Psoas muscle (tissue), 8 donors: ENCODE results near the gene BBS1. TPM values are rescaled to one million over a fixed set of nuclear protein-coding genes. Genes with fewer than 3 reads are reported as not detected.
A peak's percentile ranks its signal among the peaks of the same experiment; 100 is the strongest.
"Not testable (repeated sequence)": the region's sequence is repeated elsewhere in the genome, so short reads cannot be mapped to it uniquely, and the experiment has no call there.

ENCODE experiments used
- ATAC-seq, 4 donors: fragments of 200-7000 bp; cut with Tn5 transposase; one replicate each; pipeline ENCODE4 v1.9.1; 2020; ENCODE audit warnings: moderate library complexity in 3 of 4, mild to moderate bottlenecking in 2 of 4
- DNase-seq, 2 donors: peaks; one replicate each; pipeline ENCODE4 v3.0.0-alpha.2; 2020
- H3K27ac ChIP-seq: fragments of 200-600 bp; one replicate; pipeline ENCODE4 v1.8.0; 2022
- H3K27me3 ChIP-seq, 3 donors: fragments of 200-600 bp in 1 of 3; one replicate each; pipeline versions ENCODE4 v1.6.1 to v1.8.0; 2013 to 2022; ENCODE audit warnings: low read length in 2 of 3, mild to moderate bottlenecking in 2 of 3, moderate library complexity in 1 of 3; ENCODE audit not compliant: insufficient read depth in 3 of 3
- H3K36me3 ChIP-seq, 2 donors: fragments of 200-600 bp in 1 of 2; one replicate each; pipeline versions ENCODE4 v1.6.1 to v1.8.0; 2013 to 2022; ENCODE audit warnings: low read depth in 1 of 2, mild to moderate bottlenecking in 1 of 2, moderate library complexity in 1 of 2; ENCODE audit not compliant: insufficient read depth in 1 of 2
- H3K4me1 ChIP-seq: fragments of 200-600 bp; one replicate; pipeline ENCODE4 v1.8.0; 2022
- H3K4me3 ChIP-seq: fragments of 200-600 bp; one replicate; pipeline ENCODE4 v1.8.0; 2022; ENCODE audit warnings: mild to moderate bottlenecking
- H3K9me3 ChIP-seq: fragments of 200-600 bp; one replicate; pipeline ENCODE4 v1.8.0; 2022
- CTCF ChIP-seq: fragments of 200-600 bp; IDR thresholded peaks from one replicate; pipeline ENCODE4 v1.8.0; 2022; ENCODE audit warnings: antibody characterized with exemption
- WGBS, 3 donors: extraction: QIAGEN DNeasy Blood & Tissue Kit; methylation state at CpG; one replicate each; pipeline versions ENCODE4 v1.1.6 to v1.1.7; 2013; 5-methylcytosine and 5-hydroxymethylcytosine counted together
- intact Hi-C, 2 donors: fragments of 100-400 bp; cut with DNase I; formaldehyde crosslinking; loops; one replicate each; pipeline versions ENCODE4 v1.11.0 to v1.14.2; 2022
- long read RNA-seq, 2 donors: library from polyadenylated mRNA; unstranded; transcript quantifications; one replicate each; pipeline ENCODE4 v2.0.0, GENCODE V29; 2021
- polyA plus RNA-seq, 3 donors: library from polyadenylated mRNA; stranded (reverse); fragments of 200-250 nt; gene quantifications; one replicate each; pipeline ENCODE4 v1.2.3, GENCODE V29; 2013
- total RNA-seq, 4 donors: library from RNA; stranded (reverse); fragmentation: NEBNext Ultra II Directional in 2 of 4; extraction: Animal tissue kit (Norgen Biotek cat#: 25700) in 2 of 4; gene quantifications; one replicate each; pipeline versions ENCODE4 v1.2.1 to v1.2.4, GENCODE V29; 2021 to 2023
- donor health status: healthy with polysubstance abuse.
- donor health status: DM: no; HTN: no; CAD: no; lungs with moderate emphysema.
- donor health status: Bipolar disorder and iron deficiency.
- donor health status: healthy.
- donor health status: DM: yes; HTN: yes; CAD: no.
- donor health status: DM: no; HTN: no; CAD: no.
- donor health status: DM: no; HTN: no; CAD: no.
- donor health status: DM: yes; HTN: yes; CAD: no.

The BBS1 gene
- total RNA-seq (10 to 100 TPM in 3 of 4 donors, 1 to 10 TPM in 1; 8.4 to 15.3 (median 12.1) TPM), polyA plus RNA-seq (10 to 100 TPM in 1 of 3 donors, 1 to 10 TPM in 2; 4.4 to 13.8 (median 5.0) TPM)
- long read RNA-seq, donor 1, partial matches to known transcripts = 0 of 3 reads
- long read RNA-seq, donor 1, other reads (novel, unspliced or antisense) = 2 of 3 reads
- long read RNA-seq, donor 2, transcript BBS1-201 (17 exons, 3,423 nt) = major isoform, 5 of 19 reads
- long read RNA-seq, donor 2, partial matches to known transcripts = 6 of 19 reads
- long read RNA-seq, donor 2, other reads (novel, unspliced or antisense) = 7 of 19 reads

GRCh38 chr11:66510271-66510989 lies at the start of gene BBS1:
BBS1 (plus strand) TSS chr11:66510635; CDS start chr11:66510660, 25 bp downstream.
- intact Hi-C loops = no loop called here
- peak; percentile 88 to 95 for DNase-seq
- WGBS, 3 donors = 1% methylated on average over 31 of the region's 31 CpGs
- Histone ChIP-seq H3K4me1 (peaks cover 12% of the 10 kb centered on the region), H3K27ac (peak within 1 kb of the TSS; percentile 53), H3K4me3 (peak within 1 kb of the TSS; percentile 89), H3K27me3 (no peaks in the 10 kb centered on the region), H3K36me3 (peaks cover 0 to 31% of the 10 kb centered on the region in 2 donors), H3K9me3 (no peaks in the 10 kb centered on the region)
- peak; percentile 94 to 99 (median 96) for ATAC-seq
- TF ChIP-seq CTCF = no peak

- ATAC-seq (no peak), DNase-seq (no peak)
- Histone ChIP-seq H3K27me3 (no peaks in the 10 kb centered on the region), H3K9me3 (no peaks in the 10 kb centered on the region), H3K4me3 (no peak overlapping the region), H3K27ac (no peak overlapping the region), H3K36me3 (no peaks in the 10 kb centered on the region), H3K4me1 (peaks cover 3% of the 10 kb centered on the region)
- intact Hi-C loops = no loop called here
- no peak for TF ChIP-seq CTCF
Observed at GRCh38 chr11:66462010-66462409, 48.4 kb upstream of the BBS1 start.

GRCh38 chr11:66462911-66463310 lies 47.5 kb upstream of the BBS1 start:
- no peak for TF ChIP-seq CTCF
- no peaks in the 10 kb centered on the region for H3K27me3 ChIP-seq
- ATAC-seq = no peak
- H3K27ac ChIP-seq = no peak overlapping the region
- no peaks in the 10 kb centered on the region for H3K36me3 ChIP-seq
- intact Hi-C loops = no loop called here
- H3K9me3 ChIP-seq = no peaks in the 10 kb centered on the region
- no peak for DNase-seq
- H3K4me1 ChIP-seq = peaks cover 3% of the 10 kb centered on the region
- no peak overlapping the region for H3K4me3 ChIP-seq
- WGBS, 3 donors = 78 to 93% (median 92%) methylated on average over 3 of the region's 3 CpGs

GRCh38 chr11:66464116-66464515 lies 46.3 kb upstream of the BBS1 start:
- ATAC-seq, intact Hi-C loops, DNase-seq, H3K36me3 ChIP-seq, H3K4me3 ChIP-seq, H3K9me3 ChIP-seq, H3K27me3 ChIP-seq, H3K27ac ChIP-seq, H3K4me1 ChIP-seq: not testable (repeated sequence)
- 83 to 88% (median 84%) methylated on average over 5 of the region's 5 CpGs for WGBS, 3 donors

- Histone ChIP-seq H3K9me3 (no peaks in the 10 kb centered on the region), H3K4me1 (peaks cover 3% of the 10 kb centered on the region), H3K36me3 (peaks cover 0 to 10% of the 10 kb centered on the region in 2 donors), H3K27me3 (no peaks in the 10 kb centered on the region), H3K27ac (no peak overlapping the region), H3K4me3 (no peak overlapping the region)
- no peak for ATAC-seq
- TF ChIP-seq CTCF = no peak
- intact Hi-C loops = no loop called here
- DNase-seq = no peak
- 80 to 94% (median 86%) methylated on average over 1 of the region's 1 CpG for WGBS, 3 donors
Observed at GRCh38 chr11:66464916-66465315, 45.5 kb upstream of the BBS1 start.
